Breast epithelium (tissue), 3 donors: ENCODE data around the gene AGRN.

ENCODE experiments used
- POLR2A ChIP-seq: fragments of 450-650 bp; IDR thresholded peaks from one replicate; pipeline ENCODE4 v1.6.1; 2016; ENCODE audit warnings: antibody characterized with exemption, mild to moderate bottlenecking, moderate library complexity
- TF ChIP-seq, protein P1 (sequence below), 3 donors: fragments of 450-650 bp; IDR thresholded peaks; one replicate each; pipeline ENCODE4 v1.5.1; 2016 to 2017; ENCODE audit warnings: antibody characterized with exemption in 3 of 3, mild to moderate bottlenecking in 3 of 3, moderate library complexity in 3 of 3

DNA sequence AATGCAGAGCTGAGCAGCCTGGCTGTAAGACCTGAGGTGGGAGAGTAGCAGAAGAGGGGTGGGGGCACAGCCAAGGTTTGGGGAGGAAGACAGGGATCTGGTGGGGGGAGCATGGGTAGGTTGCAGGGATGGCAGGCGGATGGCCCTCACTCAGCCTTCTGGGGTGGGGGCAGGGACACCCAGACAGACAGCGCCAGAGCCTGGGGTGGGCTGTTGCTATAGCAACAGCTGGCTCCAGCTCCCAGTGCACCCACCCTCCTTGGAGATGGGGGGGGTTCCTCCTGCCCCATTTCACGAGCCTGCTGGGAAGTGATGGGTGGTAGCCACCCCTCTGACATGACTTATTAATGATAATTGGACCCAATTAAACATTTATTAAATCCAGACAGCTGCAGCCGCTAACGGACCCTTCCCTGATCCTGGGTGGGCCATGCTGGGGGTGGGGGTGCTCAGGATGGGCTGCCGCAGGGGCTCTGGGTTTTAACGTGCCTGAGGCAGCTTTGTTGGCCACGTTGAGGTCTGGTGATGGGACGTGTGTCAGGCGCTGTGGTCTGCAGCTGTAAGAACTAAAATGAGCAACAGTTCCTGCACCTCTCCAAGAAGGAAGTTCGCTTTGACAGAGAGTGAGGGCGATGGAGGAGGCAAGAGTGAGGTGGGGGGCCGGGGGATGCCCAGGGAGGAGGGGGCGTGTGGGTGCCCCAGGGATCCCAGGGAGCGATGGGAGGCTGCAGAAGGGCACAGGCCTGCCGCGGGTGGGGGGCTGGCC, 19.4 kb downstream of the AGRN start:
- TF ChIP-seq, protein P1, sequence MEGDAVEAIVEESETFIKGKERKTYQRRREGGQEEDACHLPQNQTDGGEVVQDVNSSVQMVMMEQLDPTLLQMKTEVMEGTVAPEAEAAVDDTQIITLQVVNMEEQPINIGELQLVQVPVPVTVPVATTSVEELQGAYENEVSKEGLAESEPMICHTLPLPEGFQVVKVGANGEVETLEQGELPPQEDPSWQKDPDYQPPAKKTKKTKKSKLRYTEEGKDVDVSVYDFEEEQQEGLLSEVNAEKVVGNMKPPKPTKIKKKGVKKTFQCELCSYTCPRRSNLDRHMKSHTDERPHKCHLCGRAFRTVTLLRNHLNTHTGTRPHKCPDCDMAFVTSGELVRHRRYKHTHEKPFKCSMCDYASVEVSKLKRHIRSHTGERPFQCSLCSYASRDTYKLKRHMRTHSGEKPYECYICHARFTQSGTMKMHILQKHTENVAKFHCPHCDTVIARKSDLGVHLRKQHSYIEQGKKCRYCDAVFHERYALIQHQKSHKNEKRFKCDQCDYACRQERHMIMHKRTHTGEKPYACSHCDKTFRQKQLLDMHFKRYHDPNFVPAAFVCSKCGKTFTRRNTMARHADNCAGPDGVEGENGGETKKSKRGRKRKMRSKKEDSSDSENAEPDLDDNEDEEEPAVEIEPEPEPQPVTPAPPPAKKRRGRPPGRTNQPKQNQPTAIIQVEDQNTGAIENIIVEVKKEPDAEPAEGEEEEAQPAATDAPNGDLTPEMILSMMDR (IDR thresholded peaks at IDR 0.05), result no peak
- no peak for TF ChIP-seq POLR2A
